ENCODE results near the gene TAS1R3. TPM values are rescaled to one million over a fixed set of nuclear protein-coding genes. Genes with fewer than 3 reads are reported as not detected.

The TAS1R3 gene
- total RNA-seq, 3 donors from 2014 or later (not counting 1 experiment from before 2014, with no cell fraction given), result 0.66 to 1.4 (median 1.3) TPM

DNA sequence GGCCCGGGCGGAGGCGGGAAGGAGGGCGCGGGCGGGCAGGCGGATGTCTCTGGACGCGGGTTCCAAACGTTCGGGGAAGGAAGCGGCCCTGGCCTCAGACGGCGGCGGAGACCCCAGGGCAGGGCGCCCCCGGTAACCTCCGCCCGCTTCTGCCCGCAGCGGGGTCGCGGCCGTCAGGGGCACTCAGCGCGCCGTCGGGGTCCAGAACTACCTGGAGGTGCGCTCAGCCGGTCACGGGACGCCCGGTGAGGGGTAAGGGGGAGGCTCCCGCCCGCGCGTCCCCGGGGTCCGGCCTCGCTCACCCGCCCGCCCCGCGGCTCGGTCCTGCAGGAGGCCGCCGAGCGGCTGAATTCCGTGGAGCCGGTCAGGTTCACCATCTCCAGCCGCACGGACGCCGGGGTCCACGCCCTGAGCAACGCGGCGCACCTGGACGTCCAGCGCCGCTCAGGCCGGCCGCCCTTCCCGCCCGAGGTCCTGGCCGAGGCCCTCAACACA lies 22.3 kb upstream of the TAS1R3 start:
- ATAC-seq, result no peak
- H3K4me1 Mint-ChIP-seq, result peaks cover 6 to 26% of the 10 kb centered on the region in 2 donors
- peak overlapping the region; percentile 72 for H3K4me3 Mint-ChIP-seq
- TF ChIP-seq, protein P1, sequence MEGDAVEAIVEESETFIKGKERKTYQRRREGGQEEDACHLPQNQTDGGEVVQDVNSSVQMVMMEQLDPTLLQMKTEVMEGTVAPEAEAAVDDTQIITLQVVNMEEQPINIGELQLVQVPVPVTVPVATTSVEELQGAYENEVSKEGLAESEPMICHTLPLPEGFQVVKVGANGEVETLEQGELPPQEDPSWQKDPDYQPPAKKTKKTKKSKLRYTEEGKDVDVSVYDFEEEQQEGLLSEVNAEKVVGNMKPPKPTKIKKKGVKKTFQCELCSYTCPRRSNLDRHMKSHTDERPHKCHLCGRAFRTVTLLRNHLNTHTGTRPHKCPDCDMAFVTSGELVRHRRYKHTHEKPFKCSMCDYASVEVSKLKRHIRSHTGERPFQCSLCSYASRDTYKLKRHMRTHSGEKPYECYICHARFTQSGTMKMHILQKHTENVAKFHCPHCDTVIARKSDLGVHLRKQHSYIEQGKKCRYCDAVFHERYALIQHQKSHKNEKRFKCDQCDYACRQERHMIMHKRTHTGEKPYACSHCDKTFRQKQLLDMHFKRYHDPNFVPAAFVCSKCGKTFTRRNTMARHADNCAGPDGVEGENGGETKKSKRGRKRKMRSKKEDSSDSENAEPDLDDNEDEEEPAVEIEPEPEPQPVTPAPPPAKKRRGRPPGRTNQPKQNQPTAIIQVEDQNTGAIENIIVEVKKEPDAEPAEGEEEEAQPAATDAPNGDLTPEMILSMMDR (IDR thresholded peaks at IDR 0.05), result no peak
- H3K36me3 Mint-ChIP-seq, result no peaks in the 10 kb centered on the region
- peak overlapping the region; percentile 41 for H3K4me3 ChIP-seq (ENCODE audit: low read length)
- peaks cover 22% of the 10 kb centered on the region for H3K36me3 ChIP-seq (ENCODE audit: control insufficient read depth, insufficient read depth, low read length)
- peaks cover 47% of the 10 kb centered on the region for H3K4me1 ChIP-seq (ENCODE audit: control insufficient read depth, insufficient read depth, low read length)
- no peaks in the 10 kb centered on the region for H3K27me3 Mint-ChIP-seq (ENCODE audit: low read depth in 2 of 2)
- peak overlapping the region; percentile 64 for H3K27ac ChIP-seq (ENCODE audit: low read length)
- no peaks in the 10 kb centered on the region for H3K27me3 ChIP-seq (ENCODE audit: control insufficient read depth, insufficient read depth, low read length)
- H3K9me3 ChIP-seq (ENCODE audit: control insufficient read depth, insufficient read depth, low read length), result no peaks in the 10 kb centered on the region
- under 1% methylated on average over 66 of the region's 66 CpGs for WGBS (ENCODE audit: insufficient coverage)
- intact Hi-C loops (cut with micrococcal nuclease), result loop anchor here (5.0 kb wide), 1 partner anchor 37 kb away; the partner anchor contains the start of gene UBE2J2
- no peak for DNase-seq
- no peaks in the 10 kb centered on the region for H3K9me3 Mint-ChIP-seq
- peak overlapping the region; percentile 38 to 82 for H3K27ac Mint-ChIP-seq

DNA sequence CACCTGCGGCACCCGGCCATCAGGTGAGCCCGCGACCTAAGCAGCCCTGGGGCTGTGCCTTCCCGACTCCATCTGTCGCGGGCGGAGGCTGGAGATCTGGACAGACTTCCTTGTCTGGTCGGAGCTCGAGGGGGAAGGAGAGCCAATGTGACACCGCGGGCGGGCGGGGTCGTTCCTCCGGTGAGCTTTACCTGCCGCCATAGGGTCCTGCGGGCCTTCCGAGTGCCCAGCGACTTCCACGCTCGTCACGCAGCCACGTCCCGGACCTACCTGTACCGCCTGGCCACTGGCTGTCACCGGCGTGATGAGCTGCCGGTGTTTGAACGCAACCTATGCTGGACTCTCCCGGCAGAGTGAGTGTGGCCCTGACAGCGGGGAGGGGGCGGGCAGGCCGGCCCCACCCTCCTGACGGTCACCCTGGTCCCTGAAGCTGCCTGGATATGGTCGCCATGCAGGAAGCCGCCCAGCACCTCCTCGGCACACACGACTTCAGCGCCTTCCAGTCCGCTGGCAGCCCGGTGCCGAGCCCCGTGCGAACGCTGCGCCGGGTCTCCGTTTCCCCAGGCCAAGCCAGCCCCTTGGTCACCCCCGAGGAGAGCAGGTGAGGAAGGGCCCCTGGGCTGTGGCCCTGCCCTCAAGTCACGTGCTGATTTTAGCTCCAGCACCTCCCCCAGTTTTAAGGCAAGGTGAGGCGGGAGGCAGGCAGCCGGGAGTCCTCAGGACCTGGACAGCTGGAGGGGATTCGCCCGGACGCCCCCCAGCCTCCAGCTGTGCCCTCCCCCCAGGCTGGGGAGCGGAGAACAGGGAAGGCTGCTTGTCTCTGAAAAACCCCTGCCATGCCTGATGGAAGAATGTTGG lies 21.6 kb upstream of the TAS1R3 start:
- Mint-ChIP-seq H3K4me1 (peaks cover 6 to 26% of the 10 kb centered on the region in 2 donors), H3K36me3 (no peaks in the 10 kb centered on the region), H3K4me3 (peak overlapping the region; percentile 57), H3K27me3 (ENCODE audit: low read depth in 2 of 2) (no peaks in the 10 kb centered on the region), H3K9me3 (no peaks in the 10 kb centered on the region), H3K27ac (peak overlapping the region in 1 of 2 donors; percentile 33)
- 56% methylated on average over 57 of the region's 57 CpGs for WGBS (ENCODE audit: insufficient coverage)
- intact Hi-C loops (cut with micrococcal nuclease), result loop anchor here (5.0 kb wide), 1 partner anchor 37 kb away; the partner anchor contains the start of gene UBE2J2
- TF ChIP-seq, protein P1 (IDR thresholded peaks at IDR 0.05), result no peak
- no peaks in the 10 kb centered on the region for H3K9me3 ChIP-seq (ENCODE audit: control insufficient read depth, insufficient read depth, low read length)
- H3K27me3 ChIP-seq (ENCODE audit: control insufficient read depth, insufficient read depth, low read length), result no peaks in the 10 kb centered on the region
- peaks cover 29% of the 10 kb centered on the region for H3K36me3 ChIP-seq (ENCODE audit: control insufficient read depth, insufficient read depth, low read length)
- peaks cover 44% of the 10 kb centered on the region for H3K4me1 ChIP-seq (ENCODE audit: control insufficient read depth, insufficient read depth, low read length)
- DNase-seq, result peak in 1 of 2 donors; percentile 37
- no peak for ATAC-seq
- H3K4me3 ChIP-seq (ENCODE audit: low read length), result peak overlapping the region; percentile 41
- no peak overlapping the region for H3K27ac ChIP-seq (ENCODE audit: low read length)

DNA sequence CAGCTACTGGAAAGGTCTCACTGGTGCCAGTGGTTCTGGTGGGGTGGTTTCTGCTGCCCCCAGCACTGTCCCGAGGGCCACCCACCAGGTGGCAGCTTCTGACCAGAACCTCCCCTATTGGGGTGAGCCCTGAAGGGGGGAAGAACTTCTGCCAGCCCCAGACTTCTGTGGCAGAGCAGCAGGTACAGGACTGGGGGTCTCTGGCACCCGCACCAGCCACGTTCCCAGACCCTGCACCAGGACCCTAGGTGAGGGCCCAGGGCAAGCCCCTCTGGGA lies 21.0 kb upstream of the TAS1R3 start:
- TF ChIP-seq, protein P1 (IDR thresholded peaks at IDR 0.05), result no peak
- H3K9me3 Mint-ChIP-seq, result no peaks in the 10 kb centered on the region
- no peaks in the 10 kb centered on the region for H3K36me3 Mint-ChIP-seq
- Histone ChIP-seq H3K4me3 (ENCODE audit: low read length) (no peak overlapping the region), H3K4me1 (ENCODE audit: control insufficient read depth, insufficient read depth, low read length) (peaks cover 38% of the 10 kb centered on the region), H3K9me3 (ENCODE audit: control insufficient read depth, insufficient read depth, low read length) (no peaks in the 10 kb centered on the region), H3K27ac (ENCODE audit: low read length) (no peak overlapping the region), H3K36me3 (ENCODE audit: control insufficient read depth, insufficient read depth, low read length) (peaks cover 33% of the 10 kb centered on the region), H3K27me3 (ENCODE audit: control insufficient read depth, insufficient read depth, low read length) (no peaks in the 10 kb centered on the region)
- H3K27me3 Mint-ChIP-seq (ENCODE audit: low read depth in 2 of 2), result no peaks in the 10 kb centered on the region
- no peak overlapping the region for H3K27ac Mint-ChIP-seq
- intact Hi-C loops (cut with micrococcal nuclease), result no loop called here
- H3K4me3 Mint-ChIP-seq, result peak overlapping the region; percentile 40
- DNase-seq (no peak), ATAC-seq (no peak)
- H3K4me1 Mint-ChIP-seq, result peaks cover 6 to 30% of the 10 kb centered on the region in 2 donors
- 93% methylated on average over 3 of the region's 3 CpGs for WGBS (ENCODE audit: insufficient coverage)

Measured in natural killer cell (primary cell).